ENCODE results near the gene KRI1. TPM values are rescaled to one million over a fixed set of nuclear protein-coding genes. Genes with fewer than 3 reads are reported as not detected.

Gene KRI1
- total RNA-seq, 2 donors from 2014 or later = 45.2 to 47.7 TPM

DNA sequence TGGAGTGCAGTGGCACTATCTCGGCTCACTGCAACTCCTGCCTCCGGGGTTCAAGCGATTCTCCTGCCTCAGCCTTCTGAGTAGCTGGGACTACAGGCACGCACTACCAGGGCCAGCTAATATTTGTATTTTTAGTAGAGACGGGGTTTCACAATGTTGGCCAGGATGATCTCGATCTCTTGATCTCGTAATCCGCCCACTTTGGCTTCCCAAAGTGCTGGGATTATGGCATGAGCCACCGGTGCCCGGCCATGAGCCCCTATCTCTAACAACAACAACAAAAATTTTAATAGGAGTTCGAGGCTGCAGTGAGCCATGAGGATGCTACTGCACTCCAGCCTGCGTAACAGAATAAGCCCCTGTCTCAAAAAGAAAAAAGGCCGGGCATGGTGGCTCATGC, 16.3 kb upstream of the KRI1 start:
- H3K36me3 Mint-ChIP-seq (ENCODE audit: low read depth) = peaks cover 47% of the 10 kb centered on the region
- H3K27ac ChIP-seq (ENCODE audit: low read depth, low read length) = no peak overlapping the region
- TF ChIP-seq, protein P1, sequence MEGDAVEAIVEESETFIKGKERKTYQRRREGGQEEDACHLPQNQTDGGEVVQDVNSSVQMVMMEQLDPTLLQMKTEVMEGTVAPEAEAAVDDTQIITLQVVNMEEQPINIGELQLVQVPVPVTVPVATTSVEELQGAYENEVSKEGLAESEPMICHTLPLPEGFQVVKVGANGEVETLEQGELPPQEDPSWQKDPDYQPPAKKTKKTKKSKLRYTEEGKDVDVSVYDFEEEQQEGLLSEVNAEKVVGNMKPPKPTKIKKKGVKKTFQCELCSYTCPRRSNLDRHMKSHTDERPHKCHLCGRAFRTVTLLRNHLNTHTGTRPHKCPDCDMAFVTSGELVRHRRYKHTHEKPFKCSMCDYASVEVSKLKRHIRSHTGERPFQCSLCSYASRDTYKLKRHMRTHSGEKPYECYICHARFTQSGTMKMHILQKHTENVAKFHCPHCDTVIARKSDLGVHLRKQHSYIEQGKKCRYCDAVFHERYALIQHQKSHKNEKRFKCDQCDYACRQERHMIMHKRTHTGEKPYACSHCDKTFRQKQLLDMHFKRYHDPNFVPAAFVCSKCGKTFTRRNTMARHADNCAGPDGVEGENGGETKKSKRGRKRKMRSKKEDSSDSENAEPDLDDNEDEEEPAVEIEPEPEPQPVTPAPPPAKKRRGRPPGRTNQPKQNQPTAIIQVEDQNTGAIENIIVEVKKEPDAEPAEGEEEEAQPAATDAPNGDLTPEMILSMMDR (conservative IDR thresholded peaks at IDR 0.05) = no peak
- H3K36me3 ChIP-seq (ENCODE audit: control insufficient read depth, insufficient read depth, low read length) = no peaks in the 10 kb centered on the region
- no peak overlapping the region for H3K4me3 ChIP-seq (ENCODE audit: low read length)
- H3K4me1 ChIP-seq (ENCODE audit: control insufficient read depth, insufficient read depth, low read length) = no peaks in the 10 kb centered on the region
- peaks cover under 1% of the 10 kb centered on the region for H3K27me3 Mint-ChIP-seq (ENCODE audit: insufficient read depth)
- no peaks in the 10 kb centered on the region for H3K27me3 ChIP-seq (ENCODE audit: control insufficient read depth, insufficient read depth, low read length, poor library complexity, severe bottlenecking)
- H3K27ac Mint-ChIP-seq = no peak overlapping the region
- DNase-seq = no peak
- no peaks in the 10 kb centered on the region for H3K9me3 Mint-ChIP-seq
- H3K9ac ChIP-seq (ENCODE audit: extremely low read depth, low read length, poor library complexity, severe bottlenecking) = no peak overlapping the region
- WGBS, 2 experiments (ENCODE audit: insufficient coverage in 1 of 2, insufficient read length in 1 of 2) = 92 to 98% methylated on average over 11 to 13 of the region's 13 CpGs
- H3K9me3 ChIP-seq (ENCODE audit: control insufficient read depth, low read length) = no peaks in the 10 kb centered on the region
- peaks cover 3% of the 10 kb centered on the region for H3K4me1 Mint-ChIP-seq
- no peak overlapping the region for H3K4me3 Mint-ChIP-seq

GRCh38 chr19:10580979-10581631, 15.3 kb upstream of the KRI1 start:
- Histone ChIP-seq H3K27ac (ENCODE audit: low read depth, low read length) (no peak overlapping the region), H3K9me3 (ENCODE audit: control insufficient read depth, low read length) (no peaks in the 10 kb centered on the region), H3K9ac (ENCODE audit: extremely low read depth, low read length, poor library complexity, severe bottlenecking) (no peak overlapping the region), H3K4me1 (ENCODE audit: control insufficient read depth, insufficient read depth, low read length) (no peaks in the 10 kb centered on the region), H3K4me3 (ENCODE audit: low read length) (no peak overlapping the region), H3K36me3 (ENCODE audit: control insufficient read depth, insufficient read depth, low read length) (no peaks in the 10 kb centered on the region), H3K27me3 (ENCODE audit: control insufficient read depth, insufficient read depth, low read length, poor library complexity, severe bottlenecking) (no peaks in the 10 kb centered on the region)
- Mint-ChIP-seq H3K27ac (peak overlapping the region; percentile 74), H3K27me3 (ENCODE audit: insufficient read depth) (no peaks in the 10 kb centered on the region), H3K9me3 (no peaks in the 10 kb centered on the region), H3K4me3 (no peak overlapping the region), H3K36me3 (ENCODE audit: low read depth) (peaks cover 52% of the 10 kb centered on the region), H3K4me1 (no peaks in the 10 kb centered on the region)
- TF ChIP-seq, protein P1 (conservative IDR thresholded peaks at IDR 0.05) = peak; percentile 98
- DNase-seq = peak; percentile 96
- 39 to 42% methylated on average over 28 to 31 of the region's 31 CpGs for WGBS, 2 experiments (ENCODE audit: insufficient coverage in 1 of 2, insufficient read length in 1 of 2)

DNA sequence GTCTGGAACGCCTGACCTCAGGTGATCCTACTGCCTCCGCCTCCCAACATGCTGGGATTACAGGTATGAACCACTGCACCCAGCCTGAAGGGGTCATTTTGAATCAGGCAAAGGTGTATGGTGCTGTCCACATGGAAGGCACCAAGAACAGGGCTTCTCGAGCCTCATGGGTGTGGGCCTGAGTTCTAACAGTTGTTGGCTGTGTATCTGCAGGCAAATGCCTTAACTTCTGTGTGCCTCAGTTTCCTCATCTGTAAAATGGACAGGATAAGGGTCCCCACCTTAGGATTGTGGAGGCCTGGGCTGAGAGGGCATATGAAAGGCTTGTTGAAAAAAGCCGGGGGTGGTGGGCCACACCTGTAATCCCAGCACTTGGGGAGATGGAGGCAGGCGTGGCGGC, 12.1 kb upstream of the KRI1 start:
- TF ChIP-seq, protein P1 (conservative IDR thresholded peaks at IDR 0.05) = no peak
- Histone ChIP-seq H3K9ac (ENCODE audit: extremely low read depth, low read length, poor library complexity, severe bottlenecking) (no peak overlapping the region), H3K4me3 (ENCODE audit: low read length) (no peak overlapping the region), H3K27me3 (ENCODE audit: control insufficient read depth, insufficient read depth, low read length, poor library complexity, severe bottlenecking) (no peaks in the 10 kb centered on the region), H3K4me1 (ENCODE audit: control insufficient read depth, insufficient read depth, low read length) (no peaks in the 10 kb centered on the region), H3K27ac (ENCODE audit: low read depth, low read length) (no peak overlapping the region), H3K36me3 (ENCODE audit: control insufficient read depth, insufficient read depth, low read length) (no peaks in the 10 kb centered on the region), H3K9me3 (ENCODE audit: control insufficient read depth, low read length) (no peaks in the 10 kb centered on the region)
- WGBS, 2 experiments (ENCODE audit: insufficient coverage in 1 of 2, insufficient read length in 1 of 2) = 94 to 98% methylated on average over 5 to 6 of the region's 6 CpGs
- Mint-ChIP-seq H3K9me3 (no peaks in the 10 kb centered on the region), H3K4me1 (no peaks in the 10 kb centered on the region), H3K27ac (no peak overlapping the region), H3K36me3 (ENCODE audit: low read depth) (peaks cover 50% of the 10 kb centered on the region), H3K27me3 (ENCODE audit: insufficient read depth) (no peaks in the 10 kb centered on the region), H3K4me3 (no peak overlapping the region)
- DNase-seq = no peak
